ENCODE measurements around the gene LKAAEAR1. TPM values are rescaled to one million over a fixed set of nuclear protein-coding genes. Genes with fewer than 3 reads are reported as not detected.

The LKAAEAR1 gene
- total and polyA plus RNA-seq, 9 of the 15 experiments (the other 6 are each of a cell fraction or from before 2014, with no cell fraction given) = not detected

DNA sequence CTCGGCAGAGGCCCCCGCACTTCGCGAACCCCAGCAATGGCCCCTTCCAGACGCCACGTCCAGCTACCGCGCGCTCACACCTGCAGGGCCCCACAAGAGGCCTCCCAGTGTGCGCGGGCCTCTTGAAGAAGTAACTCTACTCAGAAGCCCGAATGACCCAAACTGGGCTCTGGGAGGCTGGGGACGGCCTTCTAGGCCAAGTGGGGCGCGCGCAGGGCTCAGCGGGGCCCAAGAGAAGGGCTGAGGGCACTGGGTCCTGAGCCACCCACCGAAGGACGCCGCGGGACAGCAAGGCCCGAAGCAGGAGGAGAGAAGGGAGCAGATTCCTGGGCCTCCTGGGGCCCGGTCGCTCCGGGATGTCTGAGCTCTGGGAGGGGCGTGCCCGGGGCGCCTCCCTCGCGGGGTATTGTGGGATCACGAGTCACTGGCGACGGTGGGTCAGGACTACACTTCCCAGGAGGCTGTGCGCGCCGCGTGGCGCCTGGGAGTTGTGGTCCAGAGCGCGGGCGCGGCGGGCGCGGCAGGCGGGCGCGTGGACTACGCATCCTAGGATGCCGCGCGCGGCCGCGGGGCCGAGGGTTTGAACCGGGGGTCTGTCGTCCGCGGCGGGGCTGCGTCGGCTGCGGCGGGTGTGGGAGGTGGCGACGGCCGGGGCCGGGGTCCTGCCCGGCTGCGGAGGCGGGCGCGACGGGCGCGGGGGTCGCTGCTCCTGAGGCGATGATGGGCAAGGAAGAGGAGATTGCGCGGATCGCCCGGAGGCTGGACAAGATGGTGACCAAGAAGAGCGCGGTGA lies 21.4 kb downstream of the LKAAEAR1 start, which contains the start of gene TCEA2 (continued):
- no peak for TF ChIP-seq RFX5 (IDR thresholded peaks at IDR 0.05; ENCODE audit: low read depth, low read length)
- no peak for TF ChIP-seq TAF7 (tag; IDR thresholded peaks at IDR 0.05)
- no peak for TF ChIP-seq PRMT5 (CRISPR knock-in tag; IDR thresholded peaks at IDR 0.05)
- no peak for TF ChIP-seq MTA2 (IDR thresholded peaks at IDR 0.05; ENCODE audit: low read depth)
- TF ChIP-seq, protein P1, sequence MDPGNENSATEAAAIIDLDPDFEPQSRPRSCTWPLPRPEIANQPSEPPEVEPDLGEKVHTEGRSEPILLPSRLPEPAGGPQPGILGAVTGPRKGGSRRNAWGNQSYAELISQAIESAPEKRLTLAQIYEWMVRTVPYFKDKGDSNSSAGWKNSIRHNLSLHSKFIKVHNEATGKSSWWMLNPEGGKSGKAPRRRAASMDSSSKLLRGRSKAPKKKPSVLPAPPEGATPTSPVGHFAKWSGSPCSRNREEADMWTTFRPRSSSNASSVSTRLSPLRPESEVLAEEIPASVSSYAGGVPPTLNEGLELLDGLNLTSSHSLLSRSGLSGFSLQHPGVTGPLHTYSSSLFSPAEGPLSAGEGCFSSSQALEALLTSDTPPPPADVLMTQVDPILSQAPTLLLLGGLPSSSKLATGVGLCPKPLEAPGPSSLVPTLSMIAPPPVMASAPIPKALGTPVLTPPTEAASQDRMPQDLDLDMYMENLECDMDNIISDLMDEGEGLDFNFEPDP (CRISPR knock-in tag; IDR thresholded peaks at IDR 0.05) = no peak
- TF ChIP-seq NCOA1 (IDR thresholded peaks at IDR 0.05; ENCODE audit: low read depth) = no peak
- TF ChIP-seq TAF15 (IDR thresholded peaks at IDR 0.05; ENCODE audit: low read depth, low read length) = no peak
- no peak for TF ChIP-seq TGIF2 (CRISPR knock-in tag; IDR thresholded peaks at IDR 0.05)
- no peak for TF ChIP-seq SMARCC2 (IDR thresholded peaks at IDR 0.05; ENCODE audit: low read depth)
- TF ChIP-seq ZKSCAN8 (CRISPR knock-in tag; IDR thresholded peaks at IDR 0.05) = no peak
- TF ChIP-seq RBBP5 (IDR thresholded peaks at IDR 0.05; ENCODE audit: borderline replicate concordance, insufficient read depth, low read length, poor library complexity, severe bottlenecking) = peak; percentile 83
- TF ChIP-seq MCM5 (IDR thresholded peaks at IDR 0.05; ENCODE audit: low read depth) = no peak
- TF ChIP-seq HNRNPUL1 (IDR thresholded peaks at IDR 0.05; ENCODE audit: low read length) = no peak
- TF ChIP-seq ZNF583 (CRISPR knock-in tag; IDR thresholded peaks at IDR 0.05) = peak; percentile 96
- 0 out of 2 replicates have a peak, but pooled peaks have one; percentile 16 for TF ChIP-seq HLTF (IDR thresholded peaks at IDR 0.05)
- TF ChIP-seq TCF3 (CRISPR knock-in tag; IDR thresholded peaks at IDR 0.05) = no peak
- TF ChIP-seq PCBP2 (IDR thresholded peaks at IDR 0.05; ENCODE audit: low read depth, low read length, poor library complexity, severe bottlenecking) = no peak
- TF ChIP-seq YY1 (IDR thresholded peaks at IDR 0.05; ENCODE audit: borderline replicate concordance in 1 of 3, control insufficient read depth in 1 of 3, extremely low read depth in 1 of 3, insufficient read depth in 3 of 3, insufficient read length in 1 of 3, insufficient replicate concordance in 2 of 3, low read depth in 1 of 3, low read length in 2 of 3) = peak in 2 of 3 experiments; percentile 24 to 68
- no peak for TF ChIP-seq DLX4 (CRISPR knock-in tag; IDR thresholded peaks at IDR 0.05)
- TF ChIP-seq RBM17 (IDR thresholded peaks at IDR 0.05; ENCODE audit: borderline replicate concordance, low read depth, low read length) = no peak
- TF ChIP-seq CCAR2 (IDR thresholded peaks at IDR 0.05; ENCODE audit: low read depth, low read length) = no peak
- no peak for TF ChIP-seq ZSCAN32 (CRISPR knock-in tag; IDR thresholded peaks at IDR 0.05)
- TF ChIP-seq, protein P2, sequence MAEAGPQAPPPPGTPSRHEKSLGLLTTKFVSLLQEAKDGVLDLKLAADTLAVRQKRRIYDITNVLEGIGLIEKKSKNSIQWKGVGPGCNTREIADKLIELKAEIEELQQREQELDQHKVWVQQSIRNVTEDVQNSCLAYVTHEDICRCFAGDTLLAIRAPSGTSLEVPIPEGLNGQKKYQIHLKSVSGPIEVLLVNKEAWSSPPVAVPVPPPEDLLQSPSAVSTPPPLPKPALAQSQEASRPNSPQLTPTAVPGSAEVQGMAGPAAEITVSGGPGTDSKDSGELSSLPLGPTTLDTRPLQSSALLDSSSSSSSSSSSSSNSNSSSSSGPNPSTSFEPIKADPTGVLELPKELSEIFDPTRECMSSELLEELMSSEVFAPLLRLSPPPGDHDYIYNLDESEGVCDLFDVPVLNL (CRISPR knock-in tag; IDR thresholded peaks at IDR 0.05; ENCODE audit: low read depth) = peak; percentile 20; the same call in 1 of the 2 replicates
- TF ChIP-seq CHD4 (IDR thresholded peaks at IDR 0.05; ENCODE audit: insufficient read depth, insufficient replicate concordance, low read depth, low read length, poor library complexity, severe bottlenecking) = no peak
- no peak for TF ChIP-seq SREBF2 (CRISPR knock-in tag; IDR thresholded peaks at IDR 0.05)

Data from K562 (cell line).